ENCODE data around the gene HSD11B2. TPM values are rescaled to one million over a fixed set of nuclear protein-coding genes. Genes with fewer than 3 reads are reported as not detected.

The HSD11B2 gene
- not detected in 2 replicates for total RNA-seq

GRCh38 chr16:67430977-67431774 lies at the start of gene HSD11B2:
Gene HSD11B2 (plus strand): TSS chr16:67431121. CDS start chr16:67431249, 128 bp downstream.

GRCh38 chr16:67393111-67393787 lies 37.7 kb upstream of the HSD11B2 start, which contains the start of gene TPPP3:
Gene TPPP3 (minus strand): TSS chr16:67393498. CDS start chr16:67391111, 2,387 bp downstream.

GRCh38 chr16:67415872-67416793 lies 14.8 kb upstream of the HSD11B2 start, which contains the start of gene ZDHHC1:
Gene ZDHHC1 (minus strand): TSS chr16:67416477. CDS start chr16:67407775, 8,702 bp downstream.

GRCh38 chr16:67480833-67481560 lies 50.1 kb downstream of the HSD11B2 start, which contains the start of gene ATP6V0D1:
Gene ATP6V0D1 (minus strand): TSS chr16:67481157. CDS start chr16:67481086, 71 bp downstream.

GRCh38 chr16:67483150-67483549 lies 52.2 kb downstream of the HSD11B2 start, which contains the start of gene AGRP:
Gene AGRP (minus strand): TSS chr16:67483547. CDS start chr16:67483398, 149 bp downstream.

Other genes starting within 250 kb of the HSD11B2 start
- gene MATCAP1, start 247.2 kb upstream of the HSD11B2 start, total RNA-seq = 18.4 and 18.9 TPM in 2 replicates
- 2.4 and 9.1 TPM in 2 replicates for gene EXOC3L1, start 241.0 kb upstream of the HSD11B2 start, total RNA-seq
- 51.1 and 61.8 TPM in 2 replicates for gene E2F4, start 239.0 kb upstream of the HSD11B2 start, total RNA-seq
- gene ELMO3, start 232.0 kb upstream of the HSD11B2 start, total RNA-seq = 0.72 and 1.2 TPM in 2 replicates
- gene TMEM208, start 204.0 kb upstream of the HSD11B2 start, total RNA-seq = 18.4 and 29.7 TPM in 2 replicates
- gene FHOD1, start 183.6 kb upstream of the HSD11B2 start, total RNA-seq = 26.5 and 29.4 TPM in 2 replicates
- 0.81 and 0.85 TPM in 2 replicates for gene SLC9A5, start 182.1 kb upstream of the HSD11B2 start, total RNA-seq
- 26.9 and 27.6 TPM in 2 replicates for gene PLEKHG4, start 151.6 kb upstream of the HSD11B2 start, total RNA-seq
- gene KCTD19, start 104.4 kb upstream of the HSD11B2 start, total RNA-seq = under 0.01 and 0.09 TPM in 2 replicates
- gene LRRC36, start 104.3 kb upstream of the HSD11B2 start, total RNA-seq = 0.28 and 2.7 TPM in 2 replicates
- 0.18 and 0.28 TPM in 2 replicates for gene TPPP3, start 37.6 kb upstream of the HSD11B2 start, total RNA-seq
- gene ZDHHC1, start 14.6 kb upstream of the HSD11B2 start, total RNA-seq = 5.9 and 6.0 TPM in 2 replicates
- gene ATP6V0D1, start 50.0 kb downstream of the HSD11B2 start, total RNA-seq = 78.7 and 86.7 TPM in 2 replicates
- gene AGRP, start 52.4 kb downstream of the HSD11B2 start, total RNA-seq = not detected in 2 replicates
- gene RIPOR1, start 97.7 kb downstream of the HSD11B2 start, total RNA-seq = 43.0 and 68.8 TPM in 2 replicates
- gene CTCF, start 131.4 kb downstream of the HSD11B2 start, total RNA-seq = 23.4 and 26.3 TPM in 2 replicates
- 0.28 and 0.36 TPM in 2 replicates for gene CARMIL2, start 214.0 kb downstream of the HSD11B2 start, total RNA-seq
- gene ACD, start 229.1 kb downstream of the HSD11B2 start, total RNA-seq = 13.4 and 14.6 TPM in 2 replicates
- gene PARD6A, start 229.8 kb downstream of the HSD11B2 start, total RNA-seq = 2.4 and 2.6 TPM in 2 replicates
- 19.4 and 22.2 TPM in 2 replicates for gene ENKD1, start 235.6 kb downstream of the HSD11B2 start, total RNA-seq
- 0.99 and 1.2 TPM in 2 replicates for gene C16orf86, start 235.7 kb downstream of the HSD11B2 start, total RNA-seq